Neural progenitor cell (in vitro differentiated cells): ENCODE data around the gene TNFSF8. TPM values are rescaled to one million over a fixed set of nuclear protein-coding genes. Genes with fewer than 3 reads are reported as not detected.

Source experiments
- DNase-seq: peaks from one replicate; pipeline ENCODE4 v3.0.0-alpha.2; 2016; ENCODE audit warnings: low spot score
- H2AFZ ChIP-seq: fragments of 200-600 bp; sonication (generic); replicated peaks from 2 replicates; pipeline ENCODE4 v1.6.1; 2016; ENCODE audit warnings: antibody characterized with exemption
- H3F3A ChIP-seq: fragments of 200-600 bp; sonication (generic); 2 replicates; pipeline ENCODE4 v1.6.1; 2016; ENCODE audit warnings: antibody characterized with exemption, low read depth
- H3K27ac ChIP-seq: fragments of 200-600 bp; sonication (generic); 2 replicates; pipeline ENCODE4 v1.5.1; 2016; ENCODE audit warnings: mild to moderate bottlenecking
- H3K27me3 ChIP-seq: fragments of 200-600 bp; sonication (generic); 2 replicates; pipeline ENCODE4 v1.6.1; 2016; ENCODE audit warnings: mild to moderate bottlenecking, moderate library complexity
- H3K36me3 ChIP-seq: fragments of 200-600 bp; sonication (generic); 2 replicates; pipeline ENCODE4 v1.5.1; 2016
- H3K4me1 ChIP-seq: fragments of 200-600 bp; sonication (generic); 2 replicates; pipeline ENCODE4 v1.6.1; 2016; ENCODE audit warnings: mixed run types
- H3K4me2 ChIP-seq: fragments of 200-600 bp; sonication (generic); 2 replicates; pipeline ENCODE4 v1.6.1; 2016
- H3K4me3 ChIP-seq: fragments of 200-600 bp; sonication (generic); 2 replicates; pipeline ENCODE4 v1.5.1; 2016
- H3K79me2 ChIP-seq: fragments of 200-600 bp; sonication (generic); 2 replicates; pipeline ENCODE4 v1.6.1; 2016; ENCODE audit warnings: low read depth
- H3K9ac ChIP-seq: fragments of 200-600 bp; sonication (generic); 2 replicates; pipeline ENCODE4 v1.6.1; 2016
- H3K9me3 ChIP-seq: fragments of 200-600 bp; sonication (generic); 2 replicates; pipeline ENCODE4 v1.5.1; 2016; ENCODE audit warnings: low read depth
- H4K20me1 ChIP-seq: fragments of 200-600 bp; sonication (generic); 2 replicates; pipeline ENCODE4 v1.6.1; 2016; ENCODE audit warnings: low read depth
- H3K27ac Mint-ChIP-seq: 3 replicates; pipeline ENCODE4 v1.8.0; 2021; ENCODE audit warnings: mixed read lengths
- H3K27me3 Mint-ChIP-seq: 2 replicates; pipeline ENCODE4 v1.8.0; 2022; ENCODE audit warnings: low read depth, mild to moderate bottlenecking, inconsistent platforms, moderate library complexity, mixed read lengths; ENCODE audit not compliant: insufficient read depth
- H3K36me3 Mint-ChIP-seq: 3 replicates; pipeline ENCODE4 v1.8.0; 2021; ENCODE audit warnings: mixed read lengths
- H3K4me1 Mint-ChIP-seq: 3 replicates; pipeline ENCODE4 v1.8.0; 2021; ENCODE audit warnings: mixed read lengths
- H3K4me3 Mint-ChIP-seq: 3 replicates; pipeline ENCODE4 v1.8.0; 2021; ENCODE audit warnings: mild to moderate bottlenecking, moderate library complexity, mixed read lengths
- H3K9me3 Mint-ChIP-seq: 3 replicates; pipeline ENCODE4 v1.8.0; 2020; ENCODE audit warnings: mixed read lengths
- EZH2 ChIP-seq: fragments of 200-600 bp; sonication (generic); IDR thresholded peaks from 2 replicates; pipeline ENCODE4 v1.6.1; 2017; ENCODE audit warnings: antibody characterized with exemption, mild to moderate bottlenecking, moderate library complexity
- EZH2phosphoT487 ChIP-seq: fragments of 200-600 bp; sonication (generic); IDR thresholded peaks from 2 replicates; pipeline ENCODE4 v1.6.1; 2017; ENCODE audit warnings: antibody characterized with exemption
- total RNA-seq: library from RNA; depleted of rRNA; stranded (reverse); fragments of >200 nt; gene quantifications from 2 replicates; pipeline ENCODE4 v1.2.3, GENCODE V29; 2015; ENCODE audit warnings: low replicate concordance
- TF ChIP-seq, protein P1 (sequence below): fragments of 200-600 bp; sonication (generic); IDR thresholded peaks from 2 replicates; pipeline ENCODE4 v1.5.1; 2017; ENCODE audit warnings: antibody characterized with exemption, mild to moderate bottlenecking

TNFSF8 gene
- total RNA-seq, 1 donor from 2014 or later: not detected

GRCh38 chr9:114969269-114969668, 38.9 kb upstream of the TNFSF8 start:
- no peaks in the 10 kb centered on the region for H3K4me1 Mint-ChIP-seq
- TF ChIP-seq EZH2 (no peak), EZH2phosphoT487 (no peak)
- TF ChIP-seq, protein P1, sequence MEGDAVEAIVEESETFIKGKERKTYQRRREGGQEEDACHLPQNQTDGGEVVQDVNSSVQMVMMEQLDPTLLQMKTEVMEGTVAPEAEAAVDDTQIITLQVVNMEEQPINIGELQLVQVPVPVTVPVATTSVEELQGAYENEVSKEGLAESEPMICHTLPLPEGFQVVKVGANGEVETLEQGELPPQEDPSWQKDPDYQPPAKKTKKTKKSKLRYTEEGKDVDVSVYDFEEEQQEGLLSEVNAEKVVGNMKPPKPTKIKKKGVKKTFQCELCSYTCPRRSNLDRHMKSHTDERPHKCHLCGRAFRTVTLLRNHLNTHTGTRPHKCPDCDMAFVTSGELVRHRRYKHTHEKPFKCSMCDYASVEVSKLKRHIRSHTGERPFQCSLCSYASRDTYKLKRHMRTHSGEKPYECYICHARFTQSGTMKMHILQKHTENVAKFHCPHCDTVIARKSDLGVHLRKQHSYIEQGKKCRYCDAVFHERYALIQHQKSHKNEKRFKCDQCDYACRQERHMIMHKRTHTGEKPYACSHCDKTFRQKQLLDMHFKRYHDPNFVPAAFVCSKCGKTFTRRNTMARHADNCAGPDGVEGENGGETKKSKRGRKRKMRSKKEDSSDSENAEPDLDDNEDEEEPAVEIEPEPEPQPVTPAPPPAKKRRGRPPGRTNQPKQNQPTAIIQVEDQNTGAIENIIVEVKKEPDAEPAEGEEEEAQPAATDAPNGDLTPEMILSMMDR: no peak
- DNase-seq: no peak

GRCh38 chr9:114968671-114969070, 38.3 kb upstream of the TNFSF8 start:
- H3K27ac ChIP-seq: no peak overlapping the region
- no peaks in the 10 kb centered on the region for H4K20me1 ChIP-seq
- H3K9me3 ChIP-seq: no peaks in the 10 kb centered on the region
- H2AFZ ChIP-seq: no peak overlapping the region
- H3K4me2 ChIP-seq: no peak overlapping the region
- no peak overlapping the region for H3K9ac ChIP-seq
- H3K79me2 ChIP-seq: no peaks in the 10 kb centered on the region
- DNase-seq: peak; percentile 11
- Mint-ChIP-seq H3K27me3 (peaks cover 2% of the 10 kb centered on the region), H3K4me1 (no peaks in the 10 kb centered on the region), H3K9me3 (no peaks in the 10 kb centered on the region), H3K4me3 (no peak overlapping the region), H3K27ac (no peak overlapping the region), H3K36me3 (no peaks in the 10 kb centered on the region)
- no peak overlapping the region for H3K4me3 ChIP-seq
- H3F3A ChIP-seq: no peaks in the 10 kb centered on the region
- TF ChIP-seq, protein P1: no peak
- TF ChIP-seq EZH2 (no peak), EZH2phosphoT487 (no peak)
- peaks cover 13% of the 10 kb centered on the region for H3K27me3 ChIP-seq
- no peaks in the 10 kb centered on the region for H3K4me1 ChIP-seq
- no peaks in the 10 kb centered on the region for H3K36me3 ChIP-seq

More at GRCh38 chr9:114969269-114969668, 38.9 kb upstream of the TNFSF8 start:
- Histone ChIP-seq H2AFZ (no peak overlapping the region), H3K4me2 (no peak overlapping the region), H3K9ac (no peak overlapping the region), H3K27ac (no peak overlapping the region), H3K79me2 (no peaks in the 10 kb centered on the region), H3K9me3 (no peaks in the 10 kb centered on the region), H3K4me3 (no peak overlapping the region), H3K36me3 (no peaks in the 10 kb centered on the region), H4K20me1 (no peaks in the 10 kb centered on the region), H3K4me1 (no peaks in the 10 kb centered on the region), H3K27me3 (peaks cover 16% of the 10 kb centered on the region), H3F3A (no peaks in the 10 kb centered on the region)
- no peak overlapping the region for H3K4me3 Mint-ChIP-seq
- H3K27me3 Mint-ChIP-seq: peaks cover 2% of the 10 kb centered on the region
- no peak overlapping the region for H3K27ac Mint-ChIP-seq
- H3K36me3 Mint-ChIP-seq: no peaks in the 10 kb centered on the region
- no peaks in the 10 kb centered on the region for H3K9me3 Mint-ChIP-seq

GRCh38 chr9:114965564-114965963, 35.2 kb upstream of the TNFSF8 start:
- Histone ChIP-seq H2AFZ (no peak overlapping the region), H3K9ac (no peak overlapping the region), H3K27me3 (no peaks in the 10 kb centered on the region), H3K4me1 (no peaks in the 10 kb centered on the region), H3K9me3 (no peaks in the 10 kb centered on the region), H3K79me2 (no peaks in the 10 kb centered on the region), H3K4me2 (no peak overlapping the region), H3K4me3 (no peak overlapping the region), H3K36me3 (no peaks in the 10 kb centered on the region), H4K20me1 (no peaks in the 10 kb centered on the region), H3K27ac (no peak overlapping the region), H3F3A (no peaks in the 10 kb centered on the region)
- H3K36me3 Mint-ChIP-seq: no peaks in the 10 kb centered on the region
- H3K9me3 Mint-ChIP-seq: peaks cover 18% of the 10 kb centered on the region
- peaks cover 5% of the 10 kb centered on the region for H3K27me3 Mint-ChIP-seq
- DNase-seq: no peak
- H3K4me1 Mint-ChIP-seq: no peaks in the 10 kb centered on the region
- TF ChIP-seq, protein P1: no peak
- TF ChIP-seq EZH2phosphoT487 (no peak), EZH2 (no peak)
- H3K4me3 Mint-ChIP-seq: no peak overlapping the region
- H3K27ac Mint-ChIP-seq: no peak overlapping the region
